ENCODE measurements around the gene TMC4. TPM values are rescaled to one million over a fixed set of nuclear protein-coding genes. Genes with fewer than 3 reads are reported as not detected.

Gene TMC4
- total and polyA plus RNA-seq, 7 donors: 0.66 to 55.4 (median 13.9) TPM; not detected in 2

- no peak for TF ChIP-seq CTCF (IDR thresholded peaks at IDR 0.05)
- no peak for TF ChIP-seq POLR2A (IDR thresholded peaks at IDR 0.05)
- TF ChIP-seq POLR2AphosphoS5 (IDR thresholded peaks at IDR 0.05): no peak
- no peak for TF ChIP-seq EP300 (IDR thresholded peaks at IDR 0.05)
- Histone ChIP-seq H3K27ac (peak overlapping the region in 3 of 4 donors; percentile 90 to 96 (median 93)), H3K27me3 (no peaks in the 10 kb centered on the region), H3K36me3 (peaks cover 21 to 56% (median 33%) of the 10 kb centered on the region in 4 donors), H3K4me3 (peak overlapping the region in 3 of 4 donors; percentile 60 to 64 (median 64)), H3K9me3 (no peaks in the 10 kb centered on the region), H3K4me1 (peaks cover 0 to 63% (median 56%) of the 10 kb centered on the region in 4 donors)
- DNase-seq: no peak
- intact Hi-C loops (cut with DNase I): loop anchor here (5.0 to 10.0 kb wide), 2 partner anchors 40 to 263 kb away; partner anchors contain the start of gene LENG9
- 53 to 65% methylated on average over 13 of the region's 13 CpGs for WGBS, 2 donors
Observed at GRCh38 chr19:54201980-54202379, 29.0 kb upstream of the TMC4 start.

GRCh38 chr19:54201172-54201701 is 28.3 kb upstream of the TMC4 start:
- peaks cover 0 to 57% (median 54%) of the 10 kb centered on the region in 4 donors for H3K4me1 ChIP-seq
- intact Hi-C loops (cut with DNase I): loop anchor here (5.0 to 10.0 kb wide), 2 partner anchors 39 to 264 kb away; partner anchors contain the start of gene LENG9

GRCh38 chr19:54199401-54199800 is 26.4 kb upstream of the TMC4 start:
- WGBS, 2 donors: 96 to 97% methylated on average over 16 of the region's 16 CpGs
- H3K9me3 ChIP-seq: no peaks in the 10 kb centered on the region
- DNase-seq: no peak
- no peak overlapping the region for H3K4me3 ChIP-seq
- TF ChIP-seq EP300 (IDR thresholded peaks at IDR 0.05) (no peak), CTCF (IDR thresholded peaks at IDR 0.05) (no peak), POLR2A (IDR thresholded peaks at IDR 0.05) (no peak)
- peaks cover 0 to 39% (median 38%) of the 10 kb centered on the region in 4 donors for H3K4me1 ChIP-seq
- intact Hi-C loops (cut with DNase I): loop anchor here (10.0 kb wide), 1 partner anchor 915 kb away; the partner anchor contains the start of gene PPP1R12C
- H3K27ac ChIP-seq: peak overlapping the region in 1 of 4 donors; percentile 90
- peaks cover 8 to 30% (median 18%) of the 10 kb centered on the region in 4 donors for H3K36me3 ChIP-seq
- H3K27me3 ChIP-seq: no peaks in the 10 kb centered on the region

More at GRCh38 chr19:54201172-54201701, 28.3 kb upstream of the TMC4 start:
- Histone ChIP-seq H3K4me3 (peak overlapping the region; percentile 60 to 64 (median 63)), H3K27ac (peak overlapping the region; percentile 90 to 96 (median 92)), H3K36me3 (peaks cover 14 to 48% (median 26%) of the 10 kb centered on the region in 4 donors), H3K9me3 (no peaks in the 10 kb centered on the region), H3K27me3 (no peaks in the 10 kb centered on the region)
- whole genome bisulfite sequencing, 2 donors: 1 to 4% methylated on average over 28 of the region's 28 CpGs
- TF ChIP-seq EP300 (IDR thresholded peaks at IDR 0.05) (no peak), POLR2A (IDR thresholded peaks at IDR 0.05) (no peak), CTCF (IDR thresholded peaks at IDR 0.05) (no peak), POLR2AphosphoS5 (IDR thresholded peaks at IDR 0.05) (no peak)
- DNase-seq: no peak

GRCh38 chr19:54197121-54197520 is 24.2 kb upstream of the TMC4 start:
- Histone ChIP-seq H3K27me3 (no peaks in the 10 kb centered on the region), H3K9me3 (no peaks in the 10 kb centered on the region), H3K27ac (no peak overlapping the region), H3K36me3 (peaks cover 0 to 23% (median 4%) of the 10 kb centered on the region in 4 donors), H3K4me3 (no peak overlapping the region), H3K4me1 (peaks cover 0 to 21% (median 20%) of the 10 kb centered on the region in 4 donors)
- 79 to 87% methylated on average over 3 of the region's 3 CpGs for WGBS, 2 donors
- DNase-seq: no peak
- TF ChIP-seq POLR2AphosphoS5 (IDR thresholded peaks at IDR 0.05) (no peak), EP300 (IDR thresholded peaks at IDR 0.05) (no peak), CTCF (IDR thresholded peaks at IDR 0.05) (no peak)
- intact Hi-C loops (cut with DNase I): loop anchor here (10.0 kb wide), 1 partner anchor 918 kb away; the partner anchor contains the start of gene PPP1R12C

All from sigmoid colon (tissue), 7 donors.